Stimulated activated CD8-positive, alpha-beta memory T cell treated with anti-CD3 and anti-CD28 coated beads, Interleukin-4, amount 100 ng/mL, for 48 hours (primary cell): Measurements from ENCODE around the gene NRIP1.

Source experiments
- DNase-seq: peaks from one replicate; pipeline ENCODE4 v3.0.0-alpha.2; 2020

The NRIP1 gene

GRCh38 chr21:15004721-15005370 is 60.0 kb downstream of the NRIP1 start:
- no peak for DNase-seq

- DNase-seq = no peak
These were observed 61.2 kb downstream of the NRIP1 start for GRCh38 chr21:15003463-15004135.

- DNase-seq = no peak
These were observed 62.8 kb downstream of the NRIP1 start for GRCh38 chr21:15001857-15002606.

GRCh38 chr21:15001113-15001512 is 63.7 kb downstream of the NRIP1 start:
- DNase-seq = no peak

GRCh38 chr21:15000081-15000480 is 64.7 kb downstream of the NRIP1 start:
- DNase-seq = no peak

- DNase-seq = no peak
These were observed 66.0 kb downstream of the NRIP1 start for GRCh38 chr21:14998784-14999183.

GRCh38 chr21:14998336-14998735 is 66.5 kb downstream of the NRIP1 start:
- DNase-seq = no peak

GRCh38 chr21:14995695-14996490 is 68.9 kb downstream of the NRIP1 start:
- no peak for DNase-seq

GRCh38 chr21:14995226-14995625 is 69.6 kb downstream of the NRIP1 start:
- DNase-seq = no peak

GRCh38 chr21:14993115-14993514 is 71.7 kb downstream of the NRIP1 start:
- DNase-seq = no peak

GRCh38 chr21:14991957-14992356 is 72.8 kb downstream of the NRIP1 start:
- DNase-seq = no peak

- no peak for DNase-seq
These were observed 75.4 kb downstream of the NRIP1 start for GRCh38 chr21:14989359-14989758.

GRCh38 chr21:14988760-14989159 is 76.0 kb downstream of the NRIP1 start:
- no peak for DNase-seq

GRCh38 chr21:14987370-14988170 is 77.2 kb downstream of the NRIP1 start:
- DNase-seq = no peak

- no peak for DNase-seq
These were observed 79.5 kb downstream of the NRIP1 start for GRCh38 chr21:14985306-14985705.

- DNase-seq = no peak
These were observed 82.5 kb downstream of the NRIP1 start for GRCh38 chr21:14982336-14982735.

GRCh38 chr21:14981246-14981645 is 83.6 kb downstream of the NRIP1 start:
- no peak for DNase-seq

- no peak for DNase-seq
These were observed 85.5 kb downstream of the NRIP1 start for GRCh38 chr21:14979264-14979663.

- DNase-seq = no peak
These were observed 87.0 kb downstream of the NRIP1 start for GRCh38 chr21:14977814-14978213.

- no peak for DNase-seq
These were observed 89.5 kb downstream of the NRIP1 start for GRCh38 chr21:14975136-14975919.

GRCh38 chr21:14972678-14973077 is 92.1 kb downstream of the NRIP1 start:
- no peak for DNase-seq

GRCh38 chr21:14968821-14969220 is 96.0 kb downstream of the NRIP1 start:
- DNase-seq = no peak
